Tibial nerve (tissue), 4 donors: ENCODE results near the gene DCBLD2.

Experiments
- CTCF ChIP-seq, 5 experiments: fragments of 200-600 bp in 3 of 5; fragments of 450-650 bp in 2 of 5; sonication (generic) in 3 of 5; IDR thresholded peaks; one replicate each; pipeline ENCODE4 v1.5.1; 2016 to 2019; ENCODE audit warnings: antibody characterized with exemption in 5 of 5, mild to moderate bottlenecking in 3 of 5, moderate library complexity in 2 of 5
- EP300 ChIP-seq, 2 donors: sonication (generic); formaldehyde crosslinking; IDR thresholded peaks; one replicate each; pipeline ENCODE4 v1.6.1; 2017; ENCODE audit warnings: antibody characterized with exemption in 2 of 2, mild to moderate bottlenecking in 1 of 2

- no peak for TF ChIP-seq CTCF (IDR thresholded peaks at IDR 0.05)
- no peak for TF ChIP-seq EP300 (IDR thresholded peaks at IDR 0.05)
These were observed 11.0 kb upstream of the DCBLD2 start for GRCh38 chr3:98912448-98912847.
